HG03159 (cell line): ENCODE measurements around the gene DRGX.

Source experiments
- ATAC-seq: cut with Tn5 transposase; IDR thresholded peaks from one replicate; pipeline ENCODE4 v1.9.1; 2021; ENCODE audit warnings: mild to moderate bottlenecking, moderate library complexity; ENCODE audit not compliant: unreplicated experiment

The DRGX gene

DNA sequence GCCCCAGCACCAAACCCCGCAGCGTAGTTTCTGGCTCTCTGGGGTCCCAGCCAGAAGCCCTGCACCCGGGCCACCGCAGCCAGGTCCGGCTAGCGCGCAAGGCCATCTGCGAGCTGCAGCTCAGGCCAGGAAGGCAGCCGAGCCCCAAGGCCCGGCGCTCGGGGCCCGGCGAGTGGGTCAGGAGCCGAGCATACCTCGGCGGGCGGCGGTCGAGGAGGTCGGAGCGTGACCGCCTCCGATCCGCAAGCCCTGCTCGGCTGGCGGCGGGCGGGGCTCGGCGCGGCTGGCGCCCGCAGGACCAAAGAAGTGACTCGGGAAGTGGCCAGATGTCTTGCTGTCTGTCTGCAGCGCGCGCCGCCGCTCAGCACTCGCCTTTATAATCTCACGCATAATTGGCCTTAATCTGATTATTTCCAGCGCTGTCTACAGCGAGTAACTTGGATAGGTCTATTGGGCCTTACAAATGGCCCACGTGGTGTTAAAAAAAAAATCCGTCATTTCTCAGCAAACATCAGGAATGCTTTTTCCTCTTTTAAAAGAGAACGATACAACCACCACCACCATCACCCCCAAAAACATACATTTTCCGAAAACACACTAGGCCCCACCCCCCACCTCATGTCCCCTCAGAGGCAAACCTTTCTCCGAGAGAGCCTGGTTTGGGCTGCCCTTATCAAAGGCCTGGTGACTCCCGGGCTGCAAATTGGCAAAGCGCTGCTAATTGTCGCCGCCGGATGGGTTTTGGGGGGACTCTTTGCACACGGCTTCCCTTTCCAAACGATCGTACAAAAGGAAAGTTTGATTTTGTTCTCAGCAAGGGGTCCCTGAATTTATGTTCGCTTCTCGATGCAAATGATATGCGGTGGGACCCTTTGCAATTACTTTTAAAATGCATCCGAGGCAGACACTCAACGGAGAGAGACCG, at the start of gene DRGX:
Gene DRGX (minus strand): TSS at position 349 of the 925 bp plus-strand sequence. CDS start 649 bp downstream, outside the sequence.
- no peak for ATAC-seq

DNA sequence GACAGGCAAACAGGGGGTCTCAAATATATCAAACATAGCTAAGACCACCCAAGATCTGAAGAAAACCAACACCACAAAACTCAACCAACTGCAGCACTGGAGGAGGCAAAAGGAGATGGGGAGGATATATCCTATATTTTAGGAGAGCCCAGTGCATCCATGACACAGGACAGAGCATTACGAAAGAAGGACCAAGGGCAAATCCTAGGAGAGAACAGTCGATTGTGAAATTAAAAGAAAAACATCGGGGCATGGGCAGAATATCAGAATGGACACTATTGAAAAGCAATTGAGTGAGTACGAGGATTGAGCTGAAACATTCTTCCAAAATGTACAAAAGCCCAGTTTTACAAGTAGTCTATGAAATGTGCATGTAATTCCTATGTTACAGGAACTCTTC, 48.5 kb upstream of the DRGX start:
- ATAC-seq: no peak

DNA sequence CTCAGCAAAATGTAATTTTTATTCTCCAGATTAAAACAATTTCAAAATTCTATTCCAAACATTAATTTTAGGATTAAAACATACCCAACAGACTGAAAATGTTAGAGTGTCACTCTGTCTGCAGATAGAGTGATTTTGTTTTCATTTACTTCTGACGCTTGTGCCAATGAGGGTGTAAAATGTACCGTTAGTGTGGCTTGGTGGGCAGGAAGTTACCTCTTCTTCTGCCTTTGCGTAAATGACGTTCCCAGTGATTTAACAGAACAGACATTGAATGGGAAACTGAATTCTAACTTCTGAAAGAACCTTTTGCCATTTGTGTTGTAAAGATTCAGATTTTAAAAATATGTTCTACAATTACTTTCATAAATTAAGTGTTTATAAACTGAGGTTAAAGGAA, 47.0 kb upstream of the DRGX start:
- ATAC-seq: no peak

DNA sequence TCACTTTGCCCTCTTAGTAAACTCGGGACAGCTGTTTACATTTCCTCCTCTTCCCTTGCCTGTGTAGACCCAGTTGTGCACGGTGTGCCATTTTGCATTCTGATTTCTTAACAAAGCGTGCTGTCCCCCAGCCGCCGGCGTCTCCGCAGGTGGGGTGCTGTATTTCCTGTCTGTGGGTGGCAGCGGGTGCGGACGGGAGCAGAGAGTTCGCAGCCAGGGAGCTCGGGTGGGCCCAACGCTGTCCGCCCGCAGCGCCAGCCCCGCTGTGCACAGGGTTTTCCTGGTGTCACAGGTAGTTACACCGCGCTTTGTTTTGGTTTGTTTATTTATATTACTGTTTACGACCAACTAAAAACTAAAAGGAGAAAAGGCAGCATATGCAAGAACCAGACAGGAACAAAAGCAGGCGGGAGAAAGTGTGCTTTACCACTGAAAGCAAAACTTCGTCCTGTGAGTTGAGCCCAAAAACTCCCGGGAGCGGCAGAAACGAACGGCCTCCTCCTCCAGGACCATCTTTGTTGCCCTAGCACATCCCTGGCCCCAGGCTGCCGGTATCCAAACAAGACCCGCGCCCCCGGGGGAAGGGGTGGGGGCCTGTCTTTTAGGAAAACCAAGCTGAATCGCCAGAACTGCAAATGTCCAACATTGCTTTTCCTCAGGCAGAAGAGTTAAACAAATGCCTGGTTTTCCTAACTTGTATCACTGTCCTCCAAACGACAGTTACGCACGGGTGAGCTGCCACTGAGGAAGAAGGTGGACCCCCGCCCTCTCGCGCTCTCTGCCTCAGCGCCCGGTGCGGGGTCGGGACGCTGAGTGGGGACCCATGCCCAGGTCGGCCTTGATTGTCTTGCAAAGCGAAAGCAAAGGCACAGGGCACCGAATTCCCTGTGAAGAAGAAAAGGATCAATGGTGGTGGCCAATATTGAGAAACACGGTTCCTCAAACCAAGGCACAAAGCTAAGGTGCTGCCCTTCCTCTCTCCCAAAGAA, 45.9 kb upstream of the DRGX start:
- ATAC-seq: no peak

DNA sequence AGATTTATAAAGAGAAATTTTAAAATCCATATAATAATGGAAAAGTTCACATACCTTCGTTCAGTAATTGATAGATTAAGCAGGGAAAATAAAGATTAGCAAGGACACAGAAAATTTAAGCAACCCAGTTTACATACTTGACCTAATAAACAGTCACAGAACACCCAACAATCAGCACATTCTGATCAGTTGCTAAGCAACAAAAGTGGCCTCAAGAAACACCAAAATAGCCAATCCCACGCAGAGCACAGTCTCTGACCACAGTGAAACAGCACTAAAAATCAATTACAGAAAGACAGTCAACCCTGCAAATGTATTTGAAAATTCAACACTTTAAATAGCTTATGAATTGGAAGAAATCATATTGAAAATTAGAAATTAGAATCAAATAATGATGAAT, 39.3 kb upstream of the DRGX start:
- no peak for ATAC-seq

DNA sequence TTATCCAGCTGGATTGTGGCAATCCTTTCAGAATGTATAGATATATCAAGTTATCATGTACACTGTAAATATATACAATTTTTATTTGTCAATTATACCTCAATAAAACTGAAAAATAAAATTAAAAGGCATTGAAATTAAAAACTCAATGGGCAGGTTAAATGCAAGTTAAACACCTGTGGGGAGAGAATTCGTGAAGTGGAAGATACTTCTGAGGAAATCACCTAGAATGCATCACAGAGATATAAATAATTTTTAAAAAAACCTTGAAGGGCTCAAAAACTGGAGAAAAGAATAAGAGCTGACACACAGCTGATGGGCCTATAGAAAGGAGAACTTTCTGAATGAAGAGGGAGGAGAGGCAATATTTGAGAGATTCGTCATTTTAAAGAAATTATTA, 37.2 kb upstream of the DRGX start:
- no peak for ATAC-seq

DNA sequence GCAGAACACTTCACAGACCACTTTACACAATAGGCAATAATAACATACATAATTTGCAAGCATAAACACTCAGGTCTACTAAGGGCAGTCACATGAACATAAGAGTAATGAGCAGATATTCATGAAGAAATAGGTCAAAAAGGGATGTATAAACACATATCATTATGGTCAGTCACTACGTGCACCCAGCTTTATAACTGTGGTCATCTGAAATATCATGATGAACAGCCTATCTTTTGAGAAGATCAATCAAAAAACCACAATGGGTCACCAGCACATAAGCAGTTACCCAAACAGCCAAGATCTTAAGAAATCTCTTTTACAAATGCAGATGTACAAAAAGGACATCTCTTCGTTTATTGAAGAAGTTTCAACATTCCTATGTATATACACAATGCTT, 35.5 kb upstream of the DRGX start:
- ATAC-seq: no peak

DNA sequence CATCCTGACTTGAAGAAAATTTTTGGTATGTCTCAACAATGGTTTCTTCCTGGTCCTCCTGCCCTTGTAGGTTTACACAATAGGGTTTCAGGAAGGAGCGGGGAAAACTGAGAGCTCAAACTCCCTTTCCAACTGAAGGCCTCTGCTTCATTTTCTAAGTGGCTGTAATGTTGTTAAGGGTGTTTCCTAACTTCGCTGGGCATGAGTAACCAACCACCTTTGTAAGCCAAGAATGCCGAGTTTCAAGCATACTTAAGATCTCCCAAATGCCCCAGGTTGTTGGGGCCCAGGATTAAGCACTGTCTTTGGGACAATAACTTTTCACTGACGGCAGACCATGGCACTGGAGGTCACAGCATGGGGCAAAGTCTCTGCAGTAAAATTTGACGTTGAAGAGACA, 33.6 kb upstream of the DRGX start:
- ATAC-seq: no peak

DNA sequence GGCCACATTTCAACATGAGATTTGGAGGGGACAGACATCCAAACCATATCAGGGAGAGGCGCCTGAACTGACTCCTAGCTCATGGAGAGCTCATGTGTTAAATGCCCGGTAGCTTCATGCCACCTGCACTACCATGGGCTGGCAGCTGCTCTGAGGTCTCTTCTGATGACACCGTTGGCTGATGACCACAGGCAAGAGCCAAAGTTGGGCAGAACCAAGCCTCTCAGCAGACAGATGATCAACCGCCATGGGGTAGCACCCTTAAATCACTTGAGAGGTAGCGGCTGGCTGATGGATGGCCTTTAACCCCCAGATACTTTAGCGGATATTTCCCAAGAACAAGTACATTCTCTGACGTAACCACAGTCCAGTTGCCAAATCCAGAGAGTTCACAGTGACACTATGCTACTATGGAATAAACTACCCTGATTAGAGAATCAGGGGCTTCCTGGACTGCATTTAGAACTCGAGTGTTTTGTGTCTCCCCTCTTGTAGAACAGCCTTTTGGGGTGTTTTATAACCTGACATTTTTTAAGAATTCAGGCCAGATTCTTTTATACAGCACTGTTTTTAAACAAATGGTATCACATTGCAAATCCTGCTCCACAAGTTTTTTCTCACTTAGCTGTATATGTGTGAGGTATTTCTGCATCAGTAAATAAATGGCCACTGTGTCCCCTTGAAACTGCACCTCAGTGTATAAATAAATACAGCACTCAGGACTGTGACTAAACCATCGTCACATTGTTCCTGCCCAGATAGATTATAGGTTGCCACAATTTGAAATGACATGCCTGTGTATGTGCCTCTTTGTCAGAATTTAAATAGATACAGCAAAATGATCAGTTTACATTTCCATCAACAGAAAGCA, 30.8 kb upstream of the DRGX start:
- ATAC-seq: no peak

DNA sequence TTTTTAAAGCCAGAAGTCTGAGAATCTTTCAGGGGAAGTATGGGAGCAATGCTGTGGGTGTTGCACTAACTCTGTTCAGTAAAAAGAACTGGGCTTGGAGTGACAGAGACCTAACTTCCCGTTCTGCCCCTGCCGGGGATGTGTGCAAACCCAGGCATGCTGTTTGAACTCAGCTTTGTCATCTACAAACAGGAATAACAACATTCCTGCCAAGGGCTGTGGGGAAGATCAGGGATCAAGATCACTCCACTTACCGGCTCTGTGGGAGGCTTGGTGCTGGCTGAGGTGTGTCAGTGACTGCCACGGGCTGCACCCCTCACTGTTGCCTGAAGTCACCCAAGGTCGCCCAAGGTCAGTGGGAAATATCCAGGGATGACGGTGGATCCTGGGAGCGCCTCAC, 23.1 kb upstream of the DRGX start:
- ATAC-seq: no peak

DNA sequence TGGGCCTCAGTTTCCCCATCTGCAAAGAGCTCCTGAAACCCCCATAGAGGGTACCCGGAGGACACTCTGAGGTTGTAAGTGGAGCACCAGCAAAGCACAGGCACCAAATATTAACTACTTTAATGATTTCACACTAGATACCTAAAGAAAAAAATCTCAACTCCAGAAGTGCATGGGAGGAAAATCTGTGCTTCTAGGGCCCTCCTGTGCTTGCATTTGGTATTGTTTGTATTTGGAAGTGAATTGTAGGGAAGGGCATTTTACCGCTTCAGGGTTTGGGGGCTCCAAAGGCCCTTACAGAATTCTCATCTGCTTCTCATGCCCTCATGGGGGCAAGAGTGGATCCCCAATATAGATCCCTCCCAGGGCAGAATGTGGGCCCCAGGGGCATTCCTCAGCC, 22.4 kb upstream of the DRGX start:
- ATAC-seq: no peak

DNA sequence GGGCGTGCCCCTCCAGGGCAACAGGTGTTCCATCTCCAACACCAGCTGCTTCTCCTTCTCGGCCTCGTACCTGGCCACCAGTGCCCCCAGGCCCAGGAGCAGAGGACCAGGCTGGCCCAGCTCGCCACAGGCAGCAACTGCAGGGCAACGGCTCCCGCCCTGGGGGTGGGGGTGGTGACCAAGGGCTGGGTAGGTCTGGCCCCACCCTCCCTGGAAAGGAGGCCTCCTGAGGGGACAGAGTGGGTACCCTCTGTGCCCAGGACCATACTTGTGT, 22.1 kb upstream of the DRGX start:
- no peak for ATAC-seq

DNA sequence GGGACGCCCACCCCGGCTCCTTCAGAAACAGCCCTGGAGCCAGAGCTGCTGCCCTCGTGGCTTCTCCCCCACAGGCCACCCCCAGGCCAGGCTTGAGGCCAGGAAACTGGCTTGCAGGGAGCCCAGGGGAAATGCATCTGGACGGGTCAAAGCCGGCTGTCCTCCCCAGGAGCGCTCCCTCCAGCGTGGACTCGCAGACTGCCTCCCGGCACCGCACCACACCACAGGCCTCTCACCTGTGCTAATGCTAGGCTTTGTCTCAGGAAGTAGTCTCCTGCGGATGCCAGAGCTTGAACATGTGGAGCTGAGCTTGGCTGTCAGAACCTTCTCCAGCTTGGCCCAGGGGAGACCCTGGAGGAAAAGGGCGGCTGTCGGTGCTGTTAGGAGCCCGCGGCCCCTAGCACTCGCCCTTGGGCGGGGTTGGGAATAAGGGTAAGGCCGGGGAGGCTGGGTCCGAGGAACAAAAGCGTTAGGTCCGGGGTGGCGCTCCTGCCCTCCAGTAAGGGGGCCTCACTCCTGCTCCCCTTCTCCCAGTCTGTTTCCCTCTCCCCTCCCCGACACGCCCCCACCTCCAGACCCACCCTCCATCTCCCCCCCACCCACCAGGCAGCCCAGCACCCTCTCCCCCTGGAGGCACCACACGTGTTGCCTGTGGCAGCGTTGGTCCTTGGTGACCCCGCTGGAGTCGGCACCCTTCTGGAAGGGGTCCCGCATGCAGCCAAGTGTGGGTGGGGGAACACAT, 21.6 kb upstream of the DRGX start:
- ATAC-seq: no peak

DNA sequence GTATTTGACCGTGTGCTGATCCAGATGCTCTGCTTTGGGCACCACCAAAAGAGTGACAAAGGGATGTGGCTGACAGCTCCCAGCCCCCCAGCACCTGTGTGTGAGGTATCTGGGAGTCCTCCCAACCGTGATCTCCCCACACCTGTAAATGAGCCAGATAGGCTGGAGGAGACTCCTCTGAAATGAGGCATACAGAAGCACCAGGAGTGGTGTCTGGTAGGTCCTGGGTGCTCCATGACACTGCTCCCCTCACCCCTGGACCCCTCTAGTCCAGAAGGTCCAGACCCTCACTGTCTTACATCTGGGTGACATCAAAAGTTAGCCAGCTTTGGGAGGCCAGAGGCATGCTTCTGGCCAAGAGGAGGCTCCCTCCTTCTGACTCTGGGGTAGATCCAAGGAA, 20.0 kb upstream of the DRGX start:
- no peak for ATAC-seq

DNA sequence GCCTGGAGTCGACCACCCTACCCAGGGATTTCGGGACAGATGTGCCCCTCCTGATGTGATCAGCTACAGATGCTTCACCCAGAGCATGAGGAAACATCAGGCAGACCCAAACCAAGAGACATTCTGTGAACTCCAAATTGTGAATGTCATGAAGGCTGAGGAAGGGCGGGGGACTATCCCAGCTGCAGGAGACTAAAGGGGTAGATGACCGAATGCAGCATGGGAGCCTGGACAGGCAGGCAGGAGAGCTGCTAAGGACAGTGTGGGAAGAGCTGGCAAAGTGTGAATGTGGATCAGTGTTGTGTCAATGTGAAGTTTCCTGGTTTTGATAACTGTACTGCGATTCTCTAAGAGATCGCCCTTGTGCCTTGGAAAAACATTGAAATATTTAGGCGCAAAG, 19.2 kb upstream of the DRGX start:
- no peak for ATAC-seq

DNA sequence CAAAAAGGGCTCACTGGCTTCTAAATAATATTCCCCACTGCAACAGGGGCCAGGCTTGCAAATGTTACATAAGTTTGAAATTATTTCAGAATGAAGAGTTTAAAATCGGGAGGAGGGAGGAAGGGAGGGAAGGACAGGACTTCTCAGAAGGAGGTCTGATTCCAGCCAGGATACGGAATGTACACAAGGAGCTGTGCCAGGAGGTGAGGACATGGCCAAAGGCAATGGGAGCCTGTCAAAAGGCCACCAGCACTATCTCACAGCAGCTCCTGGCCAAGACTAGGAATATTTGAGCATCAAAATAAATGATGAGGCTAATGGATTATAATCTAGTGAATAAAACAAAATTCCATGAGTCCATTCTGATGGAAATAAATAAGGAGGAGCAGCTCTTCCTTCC, 18.6 kb upstream of the DRGX start:
- ATAC-seq: no peak

DNA sequence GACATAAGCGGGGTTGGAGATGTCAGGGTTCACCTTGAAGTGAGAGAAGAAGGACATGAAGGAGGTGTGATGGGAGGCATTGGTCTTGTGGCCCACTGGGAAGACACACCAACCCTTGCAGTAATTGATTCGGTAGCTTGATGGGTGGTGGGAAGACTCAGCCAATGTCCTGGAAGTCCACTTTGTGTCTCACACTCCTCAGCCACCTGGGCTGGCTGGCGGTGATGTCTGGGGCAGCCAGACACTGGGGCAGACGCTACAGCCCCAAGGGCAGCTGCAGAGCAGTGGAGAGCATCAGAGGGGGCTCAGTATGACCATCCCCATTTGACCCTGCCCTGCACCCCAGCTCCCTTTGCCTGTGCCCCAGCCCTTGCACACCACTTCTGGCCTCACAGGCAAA, 16.7 kb upstream of the DRGX start:
- ATAC-seq: no peak

DNA sequence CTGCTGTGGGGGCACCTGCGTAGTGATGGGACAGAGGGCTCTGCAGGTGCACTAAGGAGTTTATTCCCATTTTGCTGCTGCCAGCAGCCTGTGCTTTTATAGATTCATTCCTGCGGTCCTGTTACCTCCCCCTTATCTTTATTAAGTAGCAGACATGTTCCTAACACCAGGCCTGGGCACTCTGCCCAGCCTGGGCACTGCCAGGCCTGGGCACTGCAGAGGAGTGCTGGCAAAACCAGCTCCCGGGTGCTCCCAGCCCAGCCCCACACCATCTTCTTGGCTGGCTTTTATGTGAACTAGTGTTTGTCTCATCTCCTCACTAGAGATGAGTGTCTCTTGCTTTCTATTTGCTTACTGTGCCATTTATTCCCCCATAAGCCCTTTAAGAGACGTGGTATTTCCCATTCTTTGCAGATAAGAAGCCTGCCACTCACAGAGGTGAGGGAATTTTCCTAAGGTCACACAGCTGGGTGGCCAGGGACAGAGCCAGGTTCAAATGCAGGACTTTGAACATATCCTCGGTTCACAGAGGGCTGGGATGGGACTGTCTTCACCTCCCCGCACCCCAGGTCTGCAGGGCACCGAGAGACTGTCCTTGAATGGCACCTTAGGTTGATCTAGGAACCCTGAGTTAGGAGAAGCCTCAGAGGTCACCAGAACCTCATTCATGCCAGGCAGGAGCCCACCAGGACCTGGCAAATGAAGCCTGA, 14.6 kb upstream of the DRGX start:
- no peak for ATAC-seq

DNA sequence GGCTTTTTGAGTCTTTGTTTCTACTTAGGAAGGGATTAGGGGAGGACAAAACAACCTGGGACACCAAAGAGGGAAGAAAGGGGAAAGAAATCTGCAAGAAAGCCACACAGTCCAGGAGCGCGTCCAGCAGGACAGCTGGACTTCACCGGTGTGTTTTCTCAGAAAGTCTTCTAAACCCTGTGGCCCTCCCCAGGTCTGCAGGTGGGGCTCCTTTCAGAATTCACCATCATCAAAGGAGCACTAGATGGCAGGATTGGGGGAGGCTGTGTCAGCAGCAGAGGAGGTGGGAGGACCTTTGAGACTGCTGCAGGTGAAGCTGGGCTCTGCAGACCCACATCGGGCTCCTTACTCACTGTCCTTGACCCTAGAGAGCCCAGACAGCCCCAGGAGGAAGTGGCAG, 13.9 kb upstream of the DRGX start:
- no peak for ATAC-seq
